PC-3 (cell line): ENCODE data around the gene ARHGAP42. TPM values are rescaled to one million over a fixed set of nuclear protein-coding genes. Genes with fewer than 3 reads are reported as not detected.

Experiments
- ATAC-seq: fragments of 200-7000 bp; cut with Tn5 transposase; 2 replicates; pipeline ENCODE4 v1.9.1; 2020; ENCODE audit warnings: mild to moderate bottlenecking, moderate library complexity
- BruUV-seq: library from RNA; stranded (reverse); fragments of 400-500 nt; replicated peaks from 2 replicates; lab custom pipeline; 2021; lab: Mats Ljungman, UMichigan
- CTCF ChIA-PET: fragments of 300-600 bp; sonication (Branson Sonifier 250); formaldehyde crosslinking; loops from one replicate; lab custom pipeline; 2022; ENCODE audit warnings: antibody characterized with exemption; lab: Charles Lee
- POLR2A ChIA-PET: fragments of 300-600 bp; sonication (Branson Sonifier 250); formaldehyde crosslinking; loops from one replicate; lab custom pipeline; 2022; ENCODE audit warnings: antibody characterized with exemption; ENCODE audit not compliant: unreplicated experiment; lab: Charles Lee
- DNase-seq: peaks from one replicate; pipeline ENCODE4 v3.0.0-alpha.2; 2015
- H2AFZ ChIP-seq: fragments of 300-600 bp; sonication (generic); 2 replicates; pipeline ENCODE4 v1.6.0; 2016; ENCODE audit warnings: antibody characterized with exemption, low read length
- H3F3A ChIP-seq: fragments of 300-600 bp; sonication (generic); one replicate; pipeline ENCODE4 v1.6.0; 2017; ENCODE audit warnings: antibody characterized with exemption, low read length, control low read depth, mild to moderate bottlenecking; ENCODE audit not compliant: unreplicated experiment
- H3K27ac ChIP-seq: fragments of 300-600 bp; sonication (generic); 2 replicates; pipeline ENCODE4 v1.5.1; 2016; ENCODE audit warnings: mild to moderate bottlenecking, low read length
- H3K27me3 ChIP-seq: fragments of 300-600 bp; sonication (generic); 2 replicates; pipeline ENCODE4 v1.6.1; 2016; ENCODE audit warnings: low read length, mixed read lengths
- H3K36me3 ChIP-seq: fragments of 300-600 bp; sonication (generic); 2 replicates; pipeline ENCODE4 v1.6.1; 2016; ENCODE audit warnings: low read depth, mixed run types, low read length, mixed read lengths
- H3K4me1 ChIP-seq: fragments of 300-600 bp; sonication (generic); 2 replicates; pipeline ENCODE4 v1.5.1; 2016; ENCODE audit warnings: low read length; ENCODE audit not compliant: insufficient read depth
- H3K4me2 ChIP-seq: fragments of 300-600 bp; sonication (generic); 2 replicates; pipeline ENCODE4 v1.6.0; 2016; ENCODE audit warnings: low read length
- H3K4me3 ChIP-seq: fragments of 300-600 bp; sonication (generic); 2 replicates; pipeline ENCODE4 v1.5.1; 2016; ENCODE audit warnings: mild to moderate bottlenecking, low read length, mixed read lengths
- H3K79me2 ChIP-seq: fragments of 300-600 bp; sonication (generic); 2 replicates; pipeline ENCODE4 v1.6.1; 2017; ENCODE audit warnings: low read length, mixed read lengths
- H3K9ac ChIP-seq: fragments of 300-600 bp; sonication (generic); 2 replicates; pipeline ENCODE4 v1.6.0; 2016; ENCODE audit warnings: mild to moderate bottlenecking, low read length
- H3K9me2 ChIP-seq: fragments of 300-600 bp; sonication (generic); replicated peaks from 2 replicates; pipeline ENCODE4 v1.6.1; 2016; ENCODE audit warnings: mixed run types, low read length, mixed read lengths
- H3K9me3 ChIP-seq: fragments of 300-600 bp; sonication (generic); 2 replicates; pipeline ENCODE4 v1.6.1; 2016; ENCODE audit warnings: low read length, mixed read lengths
- H4K20me1 ChIP-seq: fragments of 300-600 bp; sonication (generic); 2 replicates; pipeline ENCODE4 v1.6.1; 2016; ENCODE audit warnings: low read length, mixed read lengths
- EZH2 ChIP-seq: fragments of 300-600 bp; sonication (generic); IDR thresholded peaks from one replicate; pipeline ENCODE4 v1.6.1; 2017; ENCODE audit warnings: antibody characterized with exemption, mild to moderate bottlenecking, low read length; ENCODE audit not compliant: unreplicated experiment
- EZH2phosphoT487 ChIP-seq: fragments of 300-600 bp; sonication (generic); IDR thresholded peaks from 2 replicates; pipeline ENCODE4 v1.6.1; 2018; ENCODE audit warnings: mild to moderate bottlenecking, antibody characterized with exemption, low read length, borderline replicate concordance
- intact Hi-C: fragments of 100-400 bp; cut with micrococcal nuclease; formaldehyde crosslinking; loops from 2 replicates; pipeline ENCODE4 v1.9.0; 2023
- total RNA-seq: library from RNA; depleted of rRNA; stranded (reverse); fragments of >200 nt; gene quantifications from 2 replicates; pipeline ENCODE4 v1.2.3, GENCODE V29; 2014
- TF ChIP-seq, protein P1 (sequence below): fragments of 300-600 bp; sonication (generic); conservative IDR thresholded peaks from 2 replicates; pipeline ENCODE4 v1.5.1; 2017; ENCODE audit warnings: antibody characterized with exemption, low read depth, mild to moderate bottlenecking, low read length

ARHGAP42 gene
- total RNA-seq, 1 experiment from 2014 or later: 12.1 TPM

DNA sequence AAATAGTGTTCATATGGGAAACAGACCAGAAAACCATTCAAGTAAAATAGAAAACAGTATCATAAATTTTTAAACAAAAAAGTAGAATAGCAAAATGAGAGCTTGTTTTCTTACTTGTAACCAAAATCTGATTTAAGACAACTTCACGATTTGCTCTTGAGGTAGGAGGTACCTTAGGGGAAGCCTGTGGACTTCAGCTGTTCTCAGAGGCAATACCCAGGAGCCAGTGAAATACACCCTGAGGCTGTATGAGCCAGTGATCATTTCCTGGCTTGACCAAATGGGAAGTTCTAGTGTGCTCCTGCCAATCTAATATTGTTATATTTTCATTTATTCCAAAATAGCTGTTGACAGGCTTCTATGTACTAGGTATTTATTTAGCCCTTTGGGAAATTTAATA, 104.8 kb downstream of the ARHGAP42 start:
- POLR2A ChIA-PET: interaction anchor here (0.7 kb wide), 1 partner anchor 72 kb away, joined by 3 read pairs; no protein-coding TSS in a partner anchor
- CTCF ChIA-PET: interaction anchor here (0.6 kb wide), 1 partner anchor 73 kb away, joined by 3 read pairs; no protein-coding TSS in a partner anchor
- DNase-seq (peak; percentile 80), ATAC-seq (peak; percentile 90)
- H3F3A ChIP-seq: no peaks in the 10 kb centered on the region
- H3K36me3 ChIP-seq: no peaks in the 10 kb centered on the region
- H3K9ac ChIP-seq: no peak overlapping the region
- H3K4me3 ChIP-seq: no peak overlapping the region
- no peak overlapping the region for H2AFZ ChIP-seq
- no peaks in the 10 kb centered on the region for H3K27me3 ChIP-seq
- H3K9me3 ChIP-seq: no peaks in the 10 kb centered on the region
- no peaks in the 10 kb centered on the region for H4K20me1 ChIP-seq
- intact Hi-C loops: no loop called here
- peaks cover 33% of the 10 kb centered on the region for H3K79me2 ChIP-seq
- no TSS peak for BruUV-seq
- peak overlapping the region; percentile 8; the same call in 1 of the 2 replicates for H3K4me2 ChIP-seq
- TF ChIP-seq EZH2: no peak
- TF ChIP-seq, protein P1, sequence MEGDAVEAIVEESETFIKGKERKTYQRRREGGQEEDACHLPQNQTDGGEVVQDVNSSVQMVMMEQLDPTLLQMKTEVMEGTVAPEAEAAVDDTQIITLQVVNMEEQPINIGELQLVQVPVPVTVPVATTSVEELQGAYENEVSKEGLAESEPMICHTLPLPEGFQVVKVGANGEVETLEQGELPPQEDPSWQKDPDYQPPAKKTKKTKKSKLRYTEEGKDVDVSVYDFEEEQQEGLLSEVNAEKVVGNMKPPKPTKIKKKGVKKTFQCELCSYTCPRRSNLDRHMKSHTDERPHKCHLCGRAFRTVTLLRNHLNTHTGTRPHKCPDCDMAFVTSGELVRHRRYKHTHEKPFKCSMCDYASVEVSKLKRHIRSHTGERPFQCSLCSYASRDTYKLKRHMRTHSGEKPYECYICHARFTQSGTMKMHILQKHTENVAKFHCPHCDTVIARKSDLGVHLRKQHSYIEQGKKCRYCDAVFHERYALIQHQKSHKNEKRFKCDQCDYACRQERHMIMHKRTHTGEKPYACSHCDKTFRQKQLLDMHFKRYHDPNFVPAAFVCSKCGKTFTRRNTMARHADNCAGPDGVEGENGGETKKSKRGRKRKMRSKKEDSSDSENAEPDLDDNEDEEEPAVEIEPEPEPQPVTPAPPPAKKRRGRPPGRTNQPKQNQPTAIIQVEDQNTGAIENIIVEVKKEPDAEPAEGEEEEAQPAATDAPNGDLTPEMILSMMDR: no peak
- no peak for TF ChIP-seq EZH2phosphoT487
- H3K4me1 ChIP-seq: peaks cover 29% of the 10 kb centered on the region
- no peak overlapping the region for H3K27ac ChIP-seq
- H3K9me2 ChIP-seq: no peaks in the 10 kb centered on the region

DNA sequence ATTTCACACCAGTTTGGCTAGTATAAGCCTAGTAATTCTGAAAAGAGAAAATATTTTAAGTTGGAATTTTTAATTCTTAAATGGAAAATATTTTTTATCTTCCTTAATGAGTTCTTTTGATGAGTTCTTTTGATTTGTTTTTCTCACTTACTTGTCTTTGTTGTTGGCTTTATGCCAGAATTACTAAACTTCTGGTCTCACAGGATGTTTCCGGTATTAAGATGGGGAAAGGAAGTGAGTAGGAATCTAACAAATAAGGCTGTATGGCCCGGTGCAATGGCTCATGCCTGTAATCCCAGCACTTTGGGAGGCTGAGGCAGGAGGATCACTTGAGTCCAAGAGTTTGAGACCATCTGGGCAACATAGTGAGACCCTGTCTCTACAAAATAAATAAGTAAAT, 106.4 kb downstream of the ARHGAP42 start:
- Histone ChIP-seq H3K9ac (no peak overlapping the region), H3K27me3 (no peaks in the 10 kb centered on the region), H4K20me1 (no peaks in the 10 kb centered on the region), H3K9me3 (no peaks in the 10 kb centered on the region), H3K4me3 (no peak overlapping the region), H3K79me2 (peaks cover 29% of the 10 kb centered on the region), H3K4me1 (peaks cover 29% of the 10 kb centered on the region), H3K4me2 (no peak overlapping the region), H3F3A (no peaks in the 10 kb centered on the region), H3K36me3 (no peaks in the 10 kb centered on the region), H3K9me2 (no peaks in the 10 kb centered on the region), H2AFZ (no peak overlapping the region), H3K27ac (no peak overlapping the region)
- TF ChIP-seq EZH2: no peak
- no peak for TF ChIP-seq EZH2phosphoT487
- TF ChIP-seq, protein P1: no peak
- intact Hi-C loops: no loop called here
- POLR2A ChIA-PET: no interaction called here
- DNase-seq: no peak
- no TSS peak for BruUV-seq
- CTCF ChIA-PET: no interaction called here
- ATAC-seq: no peak

DNA sequence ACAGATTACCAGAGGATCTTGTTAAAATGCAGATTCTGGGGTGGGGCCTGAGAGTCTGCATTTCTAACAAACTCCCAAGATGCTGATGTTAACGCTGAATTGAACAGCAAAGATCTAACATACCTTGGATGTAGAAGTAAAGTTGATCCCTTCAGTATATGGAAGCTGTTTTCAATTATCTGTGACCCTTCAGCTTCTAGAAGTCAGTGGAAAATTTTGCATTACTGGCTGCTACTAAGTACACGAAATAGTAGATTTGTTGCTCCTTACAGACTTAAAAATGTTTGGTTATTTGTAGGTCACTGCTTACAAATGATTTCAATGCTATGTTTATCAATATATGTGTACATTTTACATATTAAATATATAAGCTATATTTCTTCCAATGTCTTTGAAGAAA, 107.4 kb downstream of the ARHGAP42 start:
- Histone ChIP-seq H3F3A (no peaks in the 10 kb centered on the region), H3K4me3 (no peak overlapping the region), H3K9me3 (no peaks in the 10 kb centered on the region), H3K4me1 (peaks cover 32% of the 10 kb centered on the region), H3K9me2 (no peaks in the 10 kb centered on the region), H3K79me2 (peaks cover 20% of the 10 kb centered on the region), H3K27ac (no peak overlapping the region), H3K4me2 (no peak overlapping the region), H2AFZ (no peak overlapping the region), H3K27me3 (no peaks in the 10 kb centered on the region), H3K36me3 (no peaks in the 10 kb centered on the region), H3K9ac (no peak overlapping the region), H4K20me1 (no peaks in the 10 kb centered on the region)
- POLR2A ChIA-PET: interaction anchor here (0.7 kb wide), 1 partner anchor 106 kb away, joined by 4 read pairs; no protein-coding TSS in a partner anchor
- TF ChIP-seq EZH2: no peak
- TF ChIP-seq, protein P1: no peak
- no peak for TF ChIP-seq EZH2phosphoT487
- DNase-seq (no peak), ATAC-seq (no peak)
- intact Hi-C loops: no loop called here
- no TSS peak for BruUV-seq
- CTCF ChIA-PET: no interaction called here
